ENCODE data around the gene ATP6V0A4. TPM values are rescaled to one million over a fixed set of nuclear protein-coding genes. Genes with fewer than 3 reads are reported as not detected.
"Not testable (repeated sequence)": the region's sequence is repeated elsewhere in the genome, so short reads cannot be mapped to it uniquely, and the experiment has no call there.

ATP6V0A4 gene
- total and polyA plus RNA-seq, 2 donors, result 0.24 to 1.8 TPM

GRCh38 chr7:138690495-138690894 lies 107.5 kb downstream of the ATP6V0A4 start:
- no peaks in the 10 kb centered on the region for H3K36me3 ChIP-seq (ENCODE audit: control insufficient read depth in 2 of 2, insufficient read depth in 2 of 2, low read length in 1 of 2)
- WGBS, result 98% methylated on average over 2 of the region's 2 CpGs
- H3K4me3 ChIP-seq (ENCODE audit: low read length in 2 of 2), result no peak overlapping the region
- no peak for DNase-seq (ENCODE audit: low read depth in 6 of 9, low spot score in 9 of 9)
- no peak overlapping the region for H3K27ac ChIP-seq (ENCODE audit: low read depth in 1 of 2, low read length in 1 of 2)
- no peaks in the 10 kb centered on the region for H3K4me1 ChIP-seq (ENCODE audit: control insufficient read depth in 2 of 2, insufficient read depth in 2 of 2, low read length in 2 of 2)
- no peaks in the 10 kb centered on the region for H3K27me3 ChIP-seq (ENCODE audit: control insufficient read depth in 2 of 2, insufficient read depth in 1 of 2, low read length in 1 of 2)
- H3K9me3 ChIP-seq (ENCODE audit: control insufficient read depth in 2 of 2, insufficient read depth in 1 of 2, low read length in 1 of 2), result no peaks in the 10 kb centered on the region

- not testable (repeated sequence) for H3K9me3 ChIP-seq (ENCODE audit: control insufficient read depth in 2 of 2, insufficient read depth in 1 of 2, low read length in 1 of 2); DNase-seq (ENCODE audit: low read depth in 6 of 9, low spot score in 9 of 9); H3K27me3 ChIP-seq (ENCODE audit: control insufficient read depth in 2 of 2, insufficient read depth in 1 of 2, low read length in 1 of 2); H3K4me1 ChIP-seq (ENCODE audit: control insufficient read depth in 2 of 2, insufficient read depth in 2 of 2, low read length in 2 of 2); H3K4me3 ChIP-seq (ENCODE audit: low read length in 2 of 2); H3K36me3 ChIP-seq (ENCODE audit: control insufficient read depth in 2 of 2, insufficient read depth in 2 of 2, low read length in 1 of 2); H3K27ac ChIP-seq (ENCODE audit: low read depth in 1 of 2, low read length in 1 of 2)
- WGBS, result 93% methylated on average over 6 of the region's 6 CpGs
Observed at GRCh38 chr7:138688037-138688436, 110.0 kb downstream of the ATP6V0A4 start.

GRCh38 chr7:138684340-138684739 lies 113.7 kb downstream of the ATP6V0A4 start:
- Histone ChIP-seq H3K27me3 (ENCODE audit: control insufficient read depth in 2 of 2, insufficient read depth in 1 of 2, low read length in 1 of 2) (no peaks in the 10 kb centered on the region), H3K36me3 (ENCODE audit: control insufficient read depth in 2 of 2, insufficient read depth in 2 of 2, low read length in 1 of 2) (no peaks in the 10 kb centered on the region), H3K9me3 (ENCODE audit: control insufficient read depth in 2 of 2, insufficient read depth in 1 of 2, low read length in 1 of 2) (no peaks in the 10 kb centered on the region), H3K4me1 (ENCODE audit: control insufficient read depth in 2 of 2, insufficient read depth in 2 of 2, low read length in 2 of 2) (no peaks in the 10 kb centered on the region), H3K4me3 (ENCODE audit: low read length in 2 of 2) (no peak overlapping the region), H3K27ac (ENCODE audit: low read depth in 1 of 2, low read length in 1 of 2) (no peak overlapping the region)
- 96% methylated on average over 3 of the region's 3 CpGs for WGBS
- no peak for DNase-seq (ENCODE audit: low read depth in 6 of 9, low spot score in 9 of 9)

GRCh38 chr7:138679793-138680192 lies 118.2 kb downstream of the ATP6V0A4 start:
- H3K36me3 ChIP-seq (ENCODE audit: control insufficient read depth in 2 of 2, insufficient read depth in 2 of 2, low read length in 1 of 2), result no peaks in the 10 kb centered on the region
- no peak overlapping the region for H3K4me3 ChIP-seq (ENCODE audit: low read length in 2 of 2)
- H3K4me1 ChIP-seq (ENCODE audit: control insufficient read depth in 2 of 2, insufficient read depth in 2 of 2, low read length in 2 of 2), result no peaks in the 10 kb centered on the region
- H3K9me3 ChIP-seq (ENCODE audit: control insufficient read depth in 2 of 2, insufficient read depth in 1 of 2, low read length in 1 of 2), result no peaks in the 10 kb centered on the region
- no peak for DNase-seq (ENCODE audit: low read depth in 6 of 9, low spot score in 9 of 9)
- no peak overlapping the region for H3K27ac ChIP-seq (ENCODE audit: low read depth in 1 of 2, low read length in 1 of 2)
- WGBS, result 74% methylated on average over 5 of the region's 5 CpGs
- H3K27me3 ChIP-seq (ENCODE audit: control insufficient read depth in 2 of 2, insufficient read depth in 1 of 2, low read length in 1 of 2), result no peaks in the 10 kb centered on the region

- no peaks in the 10 kb centered on the region for H3K4me1 ChIP-seq (ENCODE audit: control insufficient read depth in 2 of 2, insufficient read depth in 2 of 2, low read length in 2 of 2)
- DNase-seq (ENCODE audit: low read depth in 6 of 9, low spot score in 9 of 9), result no peak
- no peak overlapping the region for H3K27ac ChIP-seq (ENCODE audit: low read depth in 1 of 2, low read length in 1 of 2)
- H3K9me3 ChIP-seq (ENCODE audit: control insufficient read depth in 2 of 2, insufficient read depth in 1 of 2, low read length in 1 of 2), result no peaks in the 10 kb centered on the region
- H3K27me3 ChIP-seq (ENCODE audit: control insufficient read depth in 2 of 2, insufficient read depth in 1 of 2, low read length in 1 of 2), result no peaks in the 10 kb centered on the region
- H3K36me3 ChIP-seq (ENCODE audit: control insufficient read depth in 2 of 2, insufficient read depth in 2 of 2, low read length in 1 of 2), result no peaks in the 10 kb centered on the region
- no peak overlapping the region for H3K4me3 ChIP-seq (ENCODE audit: low read length in 2 of 2)
Observed at GRCh38 chr7:138670594-138670993, 127.4 kb downstream of the ATP6V0A4 start.

- 88% methylated on average over 4 of the region's 4 CpGs for WGBS
- no peak for DNase-seq (ENCODE audit: low read depth in 6 of 9, low spot score in 9 of 9)
- no peak overlapping the region for H3K27ac ChIP-seq (ENCODE audit: low read depth in 1 of 2, low read length in 1 of 2)
Observed at GRCh38 chr7:138669364-138669763, 128.6 kb downstream of the ATP6V0A4 start.

GRCh38 chr7:138668946-138669345 lies 129.1 kb downstream of the ATP6V0A4 start:
- H3K27ac ChIP-seq (ENCODE audit: low read depth in 1 of 2, low read length in 1 of 2), result no peak overlapping the region
- H3K27me3 ChIP-seq (ENCODE audit: control insufficient read depth in 2 of 2, insufficient read depth in 1 of 2, low read length in 1 of 2), result no peaks in the 10 kb centered on the region
- peaks cover 0 to 4% of the 10 kb centered on the region in 2 donors for H3K9me3 ChIP-seq (ENCODE audit: control insufficient read depth in 2 of 2, insufficient read depth in 1 of 2, low read length in 1 of 2)
- WGBS, result 95% methylated on average over 3 of the region's 3 CpGs
- H3K4me3 ChIP-seq (ENCODE audit: low read length in 2 of 2), result no peak overlapping the region
- DNase-seq (ENCODE audit: low read depth in 6 of 9, low spot score in 9 of 9), result no peak
- no peaks in the 10 kb centered on the region for H3K36me3 ChIP-seq (ENCODE audit: control insufficient read depth in 2 of 2, insufficient read depth in 2 of 2, low read length in 1 of 2)
- H3K4me1 ChIP-seq (ENCODE audit: control insufficient read depth in 2 of 2, insufficient read depth in 2 of 2, low read length in 2 of 2), result peaks cover 2 to 3% of the 10 kb centered on the region in 2 donors

More at GRCh38 chr7:138669364-138669763, 128.6 kb downstream of the ATP6V0A4 start:
- Histone ChIP-seq H3K9me3 (ENCODE audit: control insufficient read depth in 2 of 2, insufficient read depth in 1 of 2, low read length in 1 of 2) (peaks cover 0 to under 1% of the 10 kb centered on the region in 2 donors), H3K27me3 (ENCODE audit: control insufficient read depth in 2 of 2, insufficient read depth in 1 of 2, low read length in 1 of 2) (no peaks in the 10 kb centered on the region), H3K36me3 (ENCODE audit: control insufficient read depth in 2 of 2, insufficient read depth in 2 of 2, low read length in 1 of 2) (no peaks in the 10 kb centered on the region), H3K4me1 (ENCODE audit: control insufficient read depth in 2 of 2, insufficient read depth in 2 of 2, low read length in 2 of 2) (no peaks in the 10 kb centered on the region), H3K4me3 (ENCODE audit: low read length in 2 of 2) (no peak overlapping the region)

- Histone ChIP-seq H3K4me1 (ENCODE audit: control insufficient read depth in 2 of 2, insufficient read depth in 2 of 2, low read length in 2 of 2) (peaks cover 5 to 7% of the 10 kb centered on the region in 2 donors), H3K9me3 (ENCODE audit: control insufficient read depth in 2 of 2, insufficient read depth in 1 of 2, low read length in 1 of 2) (peaks cover 0 to 4% of the 10 kb centered on the region in 2 donors), H3K27me3 (ENCODE audit: control insufficient read depth in 2 of 2, insufficient read depth in 1 of 2, low read length in 1 of 2) (no peaks in the 10 kb centered on the region), H3K4me3 (ENCODE audit: low read length in 2 of 2) (no peak overlapping the region), H3K36me3 (ENCODE audit: control insufficient read depth in 2 of 2, insufficient read depth in 2 of 2, low read length in 1 of 2) (no peaks in the 10 kb centered on the region), H3K27ac (ENCODE audit: low read depth in 1 of 2, low read length in 1 of 2) (no peak overlapping the region)
- 98% methylated on average over 2 of the region's 2 CpGs for WGBS
- no peak for DNase-seq (ENCODE audit: low read depth in 6 of 9, low spot score in 9 of 9)
Observed at GRCh38 chr7:138668229-138668596, 129.8 kb downstream of the ATP6V0A4 start.

GRCh38 chr7:138667535-138668228 lies 130.3 kb downstream of the ATP6V0A4 start:
- DNase-seq (ENCODE audit: low read depth in 6 of 9, low spot score in 9 of 9), result no peak
- no peaks in the 10 kb centered on the region for H3K27me3 ChIP-seq (ENCODE audit: control insufficient read depth in 2 of 2, insufficient read depth in 1 of 2, low read length in 1 of 2)
- WGBS, result 70% methylated on average over 6 of the region's 6 CpGs

More at GRCh38 chr7:138667535-138668228, 130.3 kb downstream of the ATP6V0A4 start:
- Histone ChIP-seq H3K27ac (ENCODE audit: low read depth in 1 of 2, low read length in 1 of 2) (no peak overlapping the region), H3K4me3 (ENCODE audit: low read length in 2 of 2) (no peak overlapping the region), H3K4me1 (ENCODE audit: control insufficient read depth in 2 of 2, insufficient read depth in 2 of 2, low read length in 2 of 2) (peaks cover 5 to 7% of the 10 kb centered on the region in 2 donors), H3K36me3 (ENCODE audit: control insufficient read depth in 2 of 2, insufficient read depth in 2 of 2, low read length in 1 of 2) (no peaks in the 10 kb centered on the region), H3K9me3 (ENCODE audit: control insufficient read depth in 2 of 2, insufficient read depth in 1 of 2, low read length in 1 of 2) (peaks cover 0 to 4% of the 10 kb centered on the region in 2 donors)
